Left lung (tissue), 10 donors: ENCODE measurements around the gene CARS2. TPM values are rescaled to one million over a fixed set of nuclear protein-coding genes. Genes with fewer than 3 reads are reported as not detected.

Source experiments
- ATAC-seq: fragments of 200-7000 bp; cut with Tn5 transposase; one replicate; pipeline ENCODE4 v1.9.1; 2020; ENCODE audit warnings: moderate library complexity
- DNase-seq, 4 donors: peaks; one replicate each; pipeline ENCODE4 v3.0.0-alpha.2; 2013 to 2020
- H3K27ac ChIP-seq, 2 donors: fragments of 200-600 bp; sonication (generic) in 1 of 2; one replicate each; pipeline versions ENCODE4 v1.5.0 to v1.8.0; 2020 to 2021
- H3K27me3 ChIP-seq, 2 donors: fragments of 200-600 bp; sonication (generic) in 1 of 2; one replicate each; pipeline versions ENCODE4 v1.5.0 to v1.8.0; 2020 to 2021
- H3K36me3 ChIP-seq, 2 donors: fragments of 200-600 bp; sonication (generic) in 1 of 2; one replicate each; pipeline versions ENCODE4 v1.5.0 to v1.8.0; 2020 to 2021
- H3K4me1 ChIP-seq, 2 donors: fragments of 200-600 bp; one replicate each; pipeline ENCODE4 v1.8.0; 2021
- H3K4me3 ChIP-seq, 2 donors: fragments of 200-600 bp; sonication (generic) in 1 of 2; one replicate each; pipeline versions ENCODE4 v1.5.0 to v1.8.0; 2020 to 2021; ENCODE audit warnings: mild to moderate bottlenecking in 1 of 2
- H3K9me3 ChIP-seq, 2 donors: fragments of 200-600 bp; sonication (generic) in 1 of 2; one replicate each; pipeline versions ENCODE4 v1.5.0 to v1.8.0; 2020 to 2021
- CTCF ChIP-seq, 2 donors: fragments of 200-600 bp; sonication (generic) in 1 of 2; IDR thresholded peaks; one replicate each; pipeline versions ENCODE4 v1.5.0 to v1.8.0; 2021; ENCODE audit warnings: antibody characterized with exemption in 2 of 2
- intact Hi-C, 2 donors: fragments of 100-400 bp; cut with DNase I; formaldehyde crosslinking; loops; one replicate each; pipeline versions ENCODE4 v1.11.2 to v1.14.2; 2022
- polyA plus RNA-seq, 6 donors: library from polyadenylated mRNA; unstranded; fragments of 120-200 nt; gene quantifications; one replicate each; pipeline ENCODE4 v1.2.1, GENCODE V29; 2013; ENCODE audit not compliant: insufficient read length in 6 of 6
- total RNA-seq, 2 donors: library from RNA; stranded (reverse); fragmentation: NEBNext Ultra II Directional; extraction: Animal tissue kit (Norgen Biotek cat#: 25700); gene quantifications; one replicate each; pipeline ENCODE4 v1.2.1, GENCODE V29; 2021
- donor health status: DM: no; HTN: yes; CAD: no.
- donor health status: DM: no; HTN: no; CAD: no.

The CARS2 gene
- total and polyA plus RNA-seq, 8 donors = 61.9 to 79.8 (median 71.3) TPM

- Histone ChIP-seq H3K27ac (no peak overlapping the region), H3K9me3 (no peaks in the 10 kb centered on the region), H3K36me3 (no peaks in the 10 kb centered on the region), H3K27me3 (peaks cover 0 to under 1% of the 10 kb centered on the region in 2 donors), H3K4me3 (no peak overlapping the region), H3K4me1 (no peaks in the 10 kb centered on the region)
- intact Hi-C loops = no loop called here
- no peak for TF ChIP-seq CTCF (IDR thresholded peaks at IDR 0.05)
- no peak for DNase-seq
- ATAC-seq = no peak
Measured at GRCh38 chr13:110605132-110605531, 100.8 kb downstream of the CARS2 start.

GRCh38 chr13:110600980-110601379, 104.9 kb downstream of the CARS2 start:
- TF ChIP-seq CTCF (IDR thresholded peaks at IDR 0.05) = no peak
- no peaks in the 10 kb centered on the region for H3K36me3 ChIP-seq
- no peak overlapping the region for H3K4me3 ChIP-seq
- H3K4me1 ChIP-seq = no peaks in the 10 kb centered on the region
- no peaks in the 10 kb centered on the region for H3K9me3 ChIP-seq
- DNase-seq (no peak), ATAC-seq (no peak)
- no peak overlapping the region for H3K27ac ChIP-seq
- H3K27me3 ChIP-seq = no peaks in the 10 kb centered on the region
- intact Hi-C loops = no loop called here

- Histone ChIP-seq H3K9me3 (no peaks in the 10 kb centered on the region), H3K27me3 (no peaks in the 10 kb centered on the region), H3K27ac (no peak overlapping the region), H3K36me3 (no peaks in the 10 kb centered on the region), H3K4me3 (no peak overlapping the region), H3K4me1 (no peaks in the 10 kb centered on the region)
- intact Hi-C loops = no loop called here
- DNase-seq (no peak), ATAC-seq (no peak)
- no peak for TF ChIP-seq CTCF (IDR thresholded peaks at IDR 0.05)
Measured at GRCh38 chr13:110600261-110600819, 105.6 kb downstream of the CARS2 start.

- DNase-seq = no peak
- Histone ChIP-seq H3K36me3 (no peaks in the 10 kb centered on the region), H3K9me3 (no peaks in the 10 kb centered on the region), H3K4me3 (no peak overlapping the region), H3K4me1 (peaks cover 0 to 6% of the 10 kb centered on the region in 2 donors), H3K27me3 (no peaks in the 10 kb centered on the region), H3K27ac (no peak overlapping the region)
- intact Hi-C loops = loop anchor here in 1 of 2 donors (10.0 kb wide), 1 partner anchor 218 kb away; no protein-coding TSS in a partner anchor
- TF ChIP-seq CTCF (IDR thresholded peaks at IDR 0.05) = no peak
- no peak for ATAC-seq
Measured at GRCh38 chr13:110597041-110597689, 108.8 kb downstream of the CARS2 start.

GRCh38 chr13:110593430-110594130, 112.3 kb downstream of the CARS2 start:
- H3K9me3 ChIP-seq = no peaks in the 10 kb centered on the region
- H3K4me1 ChIP-seq = peaks cover 0 to 6% of the 10 kb centered on the region in 2 donors
- no peak overlapping the region for H3K4me3 ChIP-seq
- DNase-seq (peak in 1 of 4 donors; percentile 68), ATAC-seq (peak; percentile 94)
- intact Hi-C loops = loop anchor here in 1 of 2 donors (10.0 kb wide), 1 partner anchor 221 kb away; no protein-coding TSS in a partner anchor
- no peaks in the 10 kb centered on the region for H3K36me3 ChIP-seq
- no peaks in the 10 kb centered on the region for H3K27me3 ChIP-seq
- H3K27ac ChIP-seq = no peak overlapping the region
- peak; percentile 55 to 60 for TF ChIP-seq CTCF (IDR thresholded peaks at IDR 0.05)
